B cell (primary cell): ENCODE results near the gene CTNS. TPM values are rescaled to one million over a fixed set of nuclear protein-coding genes. Genes with fewer than 3 reads are reported as not detected.
A peak's percentile ranks its signal among the peaks of the same experiment; 100 is the strongest.

Experiments used
- ATAC-seq: fragments of 200-7000 bp; cut with Tn5 transposase; one replicate; pipeline ENCODE4 v1.10.0; 2021; ENCODE audit warnings: low read depth, mild to moderate bottlenecking, moderate number of reproducible peaks, moderate library complexity
- CTCF ChIA-PET: fragments of 350-600 bp; sonication (Branson Sonifier 250); formaldehyde crosslinking; loops from one replicate; lab custom pipeline; 2021; ENCODE audit warnings: antibody characterized with exemption, inconsistent platforms; lab: Charles Lee
- POLR2A ChIA-PET: fragments of 350-600 bp; sonication (Branson Sonifier 250); formaldehyde crosslinking; loops from one replicate; lab custom pipeline; 2021; ENCODE audit warnings: antibody characterized with exemption; lab: Charles Lee
- DNase-seq: peaks from one replicate; pipeline ENCODE4 v3.0.0; 2013
- H2AFZ ChIP-seq: 2 replicates; pipeline ENCODE4 v1.6.1; 2012; ENCODE audit warnings: mild to moderate bottlenecking, low read depth, low read length; ENCODE audit not compliant: insufficient read depth, poor library complexity, severe bottlenecking
- H3K27ac ChIP-seq, 2 donors: 1 replicate in 1 of 2; 2 replicates in 1 of 2; pipeline ENCODE4 v1.5.1; 2012 to 2013; ENCODE audit warnings: low read length in 2 of 2, mild to moderate bottlenecking in 2 of 2, moderate library complexity in 1 of 2
- H3K27me3 ChIP-seq, 4 experiments: fragments of 200-600 bp in 1 of 4; sonication (generic) in 1 of 4; replicated peaks in 1 of 4; 1 replicate in 2 of 4; 2 replicates in 2 of 4; pipeline versions ENCODE4 v1.6.1 to v1.7.0; 2013 to 2016; ENCODE audit warnings: low read length in 3 of 4, mild to moderate bottlenecking in 2 of 4, mixed read lengths in 1 of 4, moderate library complexity in 1 of 4; ENCODE audit not compliant: insufficient read depth in 4 of 4, control insufficient read depth in 3 of 4; ENCODE audit errors: control extremely low read depth in 1 of 4
- H3K36me3 ChIP-seq, 2 experiments: replicated peaks in 1 of 2; 1 replicate in 1 of 2; 2 replicates in 1 of 2; pipeline versions ENCODE4 v1.6.1 to v1.7.1; 2013; ENCODE audit warnings: low read length in 1 of 2; ENCODE audit not compliant: insufficient read depth in 2 of 2, control insufficient read depth in 1 of 2; ENCODE audit errors: control extremely low read depth in 1 of 2, extremely low read depth in 1 of 2
- H3K4me1 ChIP-seq, 2 donors: fragments of 200-600 bp in 1 of 2; sonication (generic) in 1 of 2; 1 replicate in 1 of 2; 2 replicates in 1 of 2; pipeline versions ENCODE4 v1.5.1 to v1.6.1; 2013 to 2017; ENCODE audit warnings: low read length in 2 of 2; ENCODE audit not compliant: control insufficient read depth in 2 of 2, insufficient read depth in 2 of 2
- H3K4me2 ChIP-seq: replicated peaks from 2 replicates; pipeline ENCODE3; 2012; ENCODE audit warnings: mild to moderate bottlenecking, low read depth, low read length; ENCODE audit not compliant: poor library complexity, severe bottlenecking
- H3K4me3 ChIP-seq, 5 experiments: fragments of 200-600 bp in 1 of 5; sonication (generic) in 1 of 5; 1 replicate in 3 of 5; 2 replicates in 2 of 5; pipeline versions ENCODE4 v1.5.1 to v1.7.0; 2011 to 2016; ENCODE audit warnings: low read length in 4 of 5, mild to moderate bottlenecking in 4 of 5, low read depth in 2 of 5, control low read depth in 1 of 5, moderate library complexity in 1 of 5; ENCODE audit not compliant: insufficient read depth in 1 of 5; ENCODE audit errors: control extremely low read depth in 1 of 5, extremely low read depth in 1 of 5
- H3K79me2 ChIP-seq: fragments of 200-600 bp; sonication (generic); one replicate; pipeline ENCODE4 v1.6.0; 2016; ENCODE audit warnings: low read length; ENCODE audit not compliant: control insufficient read depth, insufficient read depth
- H3K9ac ChIP-seq: fragments of 200-600 bp; sonication (generic); 2 replicates; pipeline ENCODE4 v1.6.1; 2017; ENCODE audit warnings: mild to moderate bottlenecking, low read length, moderate library complexity
- H3K9me3 ChIP-seq, 3 donors: one replicate each; pipeline versions ENCODE4 v1.6.1 to v1.7.1; 2013; ENCODE audit warnings: low read length in 2 of 3; ENCODE audit not compliant: control insufficient read depth in 2 of 3, insufficient read depth in 1 of 3; ENCODE audit errors: control extremely low read depth in 1 of 3
- H4K20me1 ChIP-seq: 2 replicates; pipeline ENCODE4 v1.6.0; 2012; ENCODE audit warnings: mild to moderate bottlenecking, low read length; ENCODE audit not compliant: insufficient read depth, control insufficient read depth, poor library complexity, severe bottlenecking
- H3K27ac Mint-ChIP-seq: one replicate; pipeline ENCODE4 v1.8.0; 2021; ENCODE audit warnings: mixed read lengths
- H3K27me3 Mint-ChIP-seq: one replicate; pipeline ENCODE4 v1.8.0; 2021; ENCODE audit warnings: mixed read lengths
- H3K4me1 Mint-ChIP-seq: one replicate; pipeline ENCODE4 v1.8.0; 2021; ENCODE audit warnings: mixed read lengths
- H3K4me3 Mint-ChIP-seq: one replicate; pipeline ENCODE4 v1.8.0; 2021; ENCODE audit warnings: mixed read lengths
- H3K9me3 Mint-ChIP-seq: one replicate; pipeline ENCODE4 v1.8.0; 2022; ENCODE audit warnings: mixed read lengths; ENCODE audit not compliant: insufficient read depth
- CTCF ChIP-seq: fragments of 200-600 bp; IDR thresholded peaks from one replicate; pipeline ENCODE4 v1.8.0; 2022; ENCODE audit warnings: antibody characterized with exemption, mild to moderate bottlenecking
- EZH2 ChIP-seq: IDR thresholded peaks from 2 replicates; pipeline ENCODE4 v1.6.1; 2012; ENCODE audit warnings: borderline replicate concordance, low read depth, mild to moderate bottlenecking, moderate library complexity, low read length; ENCODE audit not compliant: insufficient read depth, poor library complexity, severe bottlenecking
- WGBS: methylation state at CpG from one replicate; pipeline ENCODE4 v1.1.5; 2013; ENCODE audit warnings: missing lambda C conversion rate; ENCODE audit not compliant: insufficient coverage; 5-methylcytosine and 5-hydroxymethylcytosine counted together
- intact Hi-C: fragments of 100-400 bp; cut with micrococcal nuclease; formaldehyde crosslinking; loops from one replicate; pipeline ENCODE4 v1.10.0; 2022
- polyA plus RNA-seq: library from polyadenylated mRNA; depleted of rRNA; stranded (reverse); fragments of >200 nt; gene quantifications from 2 replicates; pipeline ENCODE4 v1.2.3, GENCODE V29; 2012
- total RNA-seq, 2 donors: library from RNA; stranded (reverse); fragments of 120-200 nt in 1 of 2; gene quantifications; 1 replicate in 1 of 2; 2 replicates in 1 of 2; pipeline versions ENCODE4 v1.2.3 to v1.2.4, GENCODE V29; 2013 to 2022

The CTNS gene
- total and polyA plus RNA-seq, 2 donors (not counting 1 experiment from before 2014, with no cell fraction given) = 11.6 to 24.7 TPM

GRCh38 chr17:3657588-3657869 is 21.0 kb downstream of the CTNS start:
- Histone ChIP-seq H4K20me1 (no peaks in the 10 kb centered on the region), H3K4me2 (no peak overlapping the region), H3K9ac (no peak overlapping the region), H2AFZ (no peak overlapping the region), H3K4me1 (peaks cover 0 to 4% of the 10 kb centered on the region in 2 donors), H3K9me3 (no peaks in the 10 kb centered on the region), H3K4me3 (no peak overlapping the region), H3K27me3 (no peaks in the 10 kb centered on the region), H3K27ac (no peak overlapping the region), H3K79me2 (no peaks in the 10 kb centered on the region), H3K36me3 (peaks cover 0 to 3% of the 10 kb centered on the region in 2 experiments)
- no peaks in the 10 kb centered on the region for H3K27me3 Mint-ChIP-seq
- WGBS = 93% methylated on average over 7 of the region's 7 CpGs
- TF ChIP-seq EZH2 = no peak
- TF ChIP-seq CTCF = no peak
- POLR2A ChIA-PET = no interaction called here
- H3K27ac Mint-ChIP-seq = no peak overlapping the region
- ATAC-seq (no peak), DNase-seq (no peak)
- intact Hi-C loops = no loop called here
- CTCF ChIA-PET = no interaction called here
- H3K9me3 Mint-ChIP-seq = no peaks in the 10 kb centered on the region
- peaks cover 2% of the 10 kb centered on the region for H3K4me1 Mint-ChIP-seq
- no peak overlapping the region for H3K4me3 Mint-ChIP-seq

DNA sequence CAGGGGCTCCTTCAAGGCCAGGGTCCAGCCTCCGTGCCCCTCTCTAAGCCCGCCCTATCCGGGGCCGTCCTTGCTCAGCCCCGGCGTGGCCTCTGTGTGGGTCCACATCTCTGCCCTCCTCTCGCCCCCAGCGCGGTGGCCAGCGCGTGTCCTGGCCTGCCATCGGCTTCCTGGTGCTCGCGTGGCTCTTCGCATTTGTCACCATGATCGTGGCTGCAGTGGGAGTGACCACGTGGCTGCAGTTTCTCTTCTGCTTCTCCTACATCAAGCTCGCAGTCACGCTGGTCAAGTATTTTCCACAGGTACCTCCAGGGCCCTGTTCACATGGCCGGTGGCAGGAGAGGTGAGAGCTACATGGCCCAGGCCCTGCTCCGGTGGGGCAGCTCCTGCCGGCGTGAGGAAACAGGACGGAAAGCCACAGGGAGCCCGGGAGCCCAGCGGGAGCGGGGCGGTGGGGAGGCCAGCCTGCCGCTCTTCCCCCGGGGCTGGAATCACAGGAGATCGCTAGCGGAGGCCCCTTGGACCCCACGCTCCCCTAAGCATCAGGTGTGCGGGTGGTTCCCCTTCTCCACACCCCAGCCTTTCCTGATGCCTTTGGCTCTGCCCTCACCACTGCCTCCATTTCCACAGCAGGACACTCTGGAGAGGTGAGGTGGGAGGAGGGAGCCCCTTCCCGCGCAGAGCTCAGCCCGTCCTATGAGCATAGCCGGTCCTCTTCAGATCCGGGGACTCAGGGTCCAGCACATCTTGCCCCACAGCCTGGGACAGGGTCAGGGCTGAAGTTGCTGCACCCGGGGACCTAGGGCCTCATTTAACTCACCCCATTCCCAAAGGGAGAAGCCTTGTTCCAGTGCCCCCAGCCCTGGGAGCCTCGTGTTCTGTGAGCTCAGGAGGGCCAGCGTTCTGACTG is 21.6 kb downstream of the CTNS start:
- no peak overlapping the region for H3K4me2 ChIP-seq
- H4K20me1 ChIP-seq = no peaks in the 10 kb centered on the region
- Mint-ChIP-seq H3K27ac (no peak overlapping the region), H3K4me1 (peaks cover 2% of the 10 kb centered on the region), H3K4me3 (no peak overlapping the region), H3K9me3 (no peaks in the 10 kb centered on the region), H3K27me3 (no peaks in the 10 kb centered on the region)
- H3K27me3 ChIP-seq = no peaks in the 10 kb centered on the region
- WGBS = 92% methylated on average over 37 of the region's 42 CpGs
- peaks cover 0 to 4% of the 10 kb centered on the region in 2 donors for H3K4me1 ChIP-seq
- intact Hi-C loops = no loop called here
- no peaks in the 10 kb centered on the region for H3K9me3 ChIP-seq
- peak; percentile 17 for ATAC-seq
- CTCF ChIA-PET = no interaction called here
- H3K27ac ChIP-seq = no peak overlapping the region
- TF ChIP-seq EZH2 (no peak), CTCF (no peak)
- H3K4me3 ChIP-seq = no peak overlapping the region
- POLR2A ChIA-PET = interaction anchor here (0.6 to 0.7 kb wide), 2 partner anchors 9 to 362 kb away, joined by 6 to 8 read pairs; no protein-coding TSS in a partner anchor
- H3K36me3 ChIP-seq = peaks cover 0 to 3% of the 10 kb centered on the region in 2 experiments
- H3K9ac ChIP-seq = no peak overlapping the region
- H2AFZ ChIP-seq = no peak overlapping the region
- DNase-seq = no peak
- H3K79me2 ChIP-seq = no peaks in the 10 kb centered on the region
